Measurements from ENCODE around the gene FMO3. TPM values are rescaled to one million over a fixed set of nuclear protein-coding genes. Genes with fewer than 3 reads are reported as not detected.

FMO3 gene
- polyA plus RNA-seq, 4 donors: 0.14 to 0.31 (median 0.21) TPM

DNA sequence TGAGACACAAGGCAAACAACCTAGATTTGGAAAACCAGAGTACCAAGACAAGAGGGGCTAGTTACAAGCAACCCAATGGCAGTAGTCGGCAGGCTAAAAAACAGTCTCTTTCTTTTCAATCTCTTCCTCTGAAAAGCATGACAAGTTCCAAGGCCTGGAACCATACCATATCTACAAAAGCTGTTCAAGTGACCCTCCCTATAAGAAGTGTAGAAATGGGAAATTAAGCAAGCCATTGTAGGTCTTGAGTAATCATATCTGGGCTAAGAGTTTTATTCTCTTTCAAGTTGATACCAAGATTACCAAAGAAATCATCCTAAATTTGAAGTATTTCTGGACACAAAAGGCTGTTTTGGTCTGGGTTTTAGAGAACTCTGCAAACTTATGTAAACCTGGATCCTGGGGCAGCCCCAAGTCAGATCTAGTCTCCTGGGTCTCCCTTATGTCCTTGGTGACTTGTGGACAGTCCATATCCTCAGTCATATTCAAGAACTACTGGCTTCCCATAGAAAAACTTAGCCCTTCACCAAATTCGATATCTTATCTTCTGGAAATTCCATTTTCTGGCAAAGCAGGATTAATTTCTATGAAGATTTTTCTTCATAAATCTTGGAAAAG lies 24.7 kb downstream of the FMO3 start:
- no peak for DNase-seq (ENCODE audit: low read depth in 4 of 4, low spot score in 2 of 4)

DNA sequence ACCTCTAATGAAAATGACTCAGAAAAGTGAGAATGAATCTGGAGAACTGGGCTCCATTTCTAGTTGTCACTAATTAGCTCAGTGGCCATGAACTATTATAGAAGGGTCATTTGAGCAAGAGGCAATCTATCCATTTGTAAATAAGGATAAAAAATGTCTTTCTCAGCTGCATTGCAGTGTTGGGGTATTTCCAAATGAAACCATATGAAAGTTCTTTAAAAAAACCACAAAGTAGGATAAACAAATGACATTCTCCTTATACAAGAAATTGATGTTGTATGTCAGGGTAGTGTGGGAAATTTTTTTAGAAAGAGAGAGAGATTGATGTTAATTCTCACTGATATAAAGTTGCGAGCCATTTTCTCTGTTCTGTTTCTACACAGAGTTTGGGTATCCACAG lies 26.0 kb downstream of the FMO3 start:
- DNase-seq (ENCODE audit: low read depth in 4 of 4, low spot score in 2 of 4): no peak

DNA sequence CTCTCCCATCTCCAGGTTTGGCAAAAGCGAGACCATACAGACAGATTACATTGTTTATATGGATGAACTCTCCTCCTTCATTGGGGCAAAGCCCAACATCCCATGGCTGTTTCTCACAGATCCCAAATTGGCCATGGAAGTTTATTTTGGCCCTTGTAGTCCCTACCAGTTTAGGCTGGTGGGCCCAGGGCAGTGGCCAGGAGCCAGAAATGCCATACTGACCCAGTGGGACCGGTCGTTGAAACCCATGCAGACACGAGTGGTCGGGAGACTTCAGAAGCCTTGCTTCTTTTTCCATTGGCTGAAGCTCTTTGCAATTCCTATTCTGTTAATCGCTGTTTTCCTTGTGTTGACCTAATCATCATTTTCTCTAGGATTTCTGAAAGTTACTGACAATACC lies 26.4 kb downstream of the FMO3 start:
- no peak for DNase-seq (ENCODE audit: low read depth in 4 of 4, low spot score in 2 of 4)

DNA sequence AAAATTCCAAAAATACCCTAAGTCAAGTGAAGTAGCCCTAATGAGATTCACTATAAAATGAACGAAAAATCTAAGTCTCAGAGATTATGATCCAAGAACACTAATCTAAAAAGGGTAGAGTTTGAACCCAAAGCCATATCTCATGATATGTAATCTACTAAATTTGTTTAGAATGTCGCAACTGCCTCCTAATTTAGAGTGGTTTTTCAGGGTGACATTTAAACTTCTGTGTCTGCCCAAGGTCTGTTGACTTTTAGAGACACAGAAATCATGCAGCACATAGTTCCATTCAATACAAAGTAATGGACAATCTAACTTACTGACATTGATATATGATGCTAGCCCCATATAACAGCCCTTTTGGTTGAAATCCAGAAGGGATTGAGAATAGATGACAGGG lies 28.9 kb downstream of the FMO3 start:
- no peak for DNase-seq (ENCODE audit: low read depth in 4 of 4, low spot score in 2 of 4)

DNA sequence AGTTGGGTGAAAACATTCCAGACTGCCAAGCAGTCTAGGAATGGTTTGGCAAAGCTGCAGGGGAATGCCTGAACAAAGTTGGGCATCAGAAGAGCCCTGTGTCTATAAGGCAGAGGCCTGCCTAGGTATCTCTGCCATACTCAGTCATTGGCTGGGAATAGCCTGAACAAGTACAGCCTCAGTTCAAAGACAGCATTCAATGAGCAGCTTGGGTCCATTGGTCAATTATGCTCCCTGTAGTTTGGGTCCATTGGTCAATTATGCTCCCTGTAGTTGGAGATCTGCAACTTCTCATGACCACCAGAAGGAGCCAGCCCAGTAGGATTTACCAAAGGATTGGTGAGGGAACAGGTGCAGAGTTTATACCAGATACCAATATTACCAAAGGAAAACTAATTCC lies 31.6 kb downstream of the FMO3 start:
- DNase-seq (ENCODE audit: low read depth in 4 of 4, low spot score in 2 of 4): no peak

DNA sequence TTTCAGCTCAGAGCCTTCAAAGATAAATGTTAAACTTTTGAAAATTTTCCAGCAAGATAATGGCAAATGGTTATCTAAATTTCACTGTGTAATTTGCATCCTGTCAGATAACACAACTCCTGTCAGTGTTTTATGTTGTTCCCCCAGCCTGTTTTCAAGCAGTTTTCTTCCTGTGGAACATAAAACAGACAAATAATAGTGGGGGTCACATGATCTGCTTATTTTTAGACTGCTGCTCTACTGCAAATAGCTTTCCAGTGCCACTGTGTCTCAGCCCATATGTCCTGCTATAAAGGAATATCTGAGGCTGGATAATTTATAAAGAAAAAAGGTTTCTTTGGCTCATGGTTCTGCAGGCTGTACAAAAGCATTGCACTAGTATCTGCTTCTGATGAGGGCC lies 32.2 kb downstream of the FMO3 start:
- DNase-seq (ENCODE audit: low read depth in 4 of 4, low spot score in 2 of 4): no peak

DNA sequence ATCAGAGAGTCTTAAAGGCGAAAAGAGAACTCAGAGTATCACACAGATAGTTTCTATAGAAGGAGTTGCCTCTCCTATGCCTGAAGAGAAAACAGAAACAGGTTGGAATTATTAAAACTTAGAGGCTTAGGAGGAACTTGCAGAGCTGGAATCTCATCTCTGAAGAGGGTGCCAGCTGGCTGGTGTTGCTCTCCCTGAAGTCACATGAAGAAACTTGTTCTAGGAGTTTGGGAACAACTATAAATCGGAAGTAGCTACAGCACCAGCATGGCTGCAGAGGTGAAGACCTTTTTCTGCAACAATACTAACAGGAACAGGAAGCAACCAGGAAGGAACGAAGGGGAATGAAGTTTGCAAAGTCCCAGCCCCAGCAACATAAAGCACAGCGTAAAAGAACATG lies 35.8 kb downstream of the FMO3 start:
- no peak for DNase-seq (ENCODE audit: low read depth in 4 of 4, low spot score in 2 of 4)

DNA sequence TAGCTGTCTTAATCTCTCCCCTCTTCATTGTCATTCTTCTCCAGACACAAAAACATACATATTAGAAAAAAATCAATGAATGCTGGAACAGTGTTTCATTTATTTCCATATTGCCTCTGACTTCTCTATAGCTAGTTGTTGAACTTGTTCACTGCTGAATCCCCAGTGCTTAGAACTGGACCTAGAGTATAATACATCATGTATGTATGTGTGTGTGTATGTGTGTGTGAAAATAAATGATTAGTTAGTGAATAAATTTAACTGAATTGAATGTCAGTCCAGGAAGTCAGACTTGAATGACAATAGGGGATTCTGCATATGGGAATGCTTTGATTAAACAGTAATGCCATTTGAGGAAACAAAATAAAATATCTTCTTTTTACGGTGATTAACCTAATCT lies 36.4 kb downstream of the FMO3 start:
- no peak for DNase-seq (ENCODE audit: low read depth in 4 of 4, low spot score in 2 of 4)

DNA sequence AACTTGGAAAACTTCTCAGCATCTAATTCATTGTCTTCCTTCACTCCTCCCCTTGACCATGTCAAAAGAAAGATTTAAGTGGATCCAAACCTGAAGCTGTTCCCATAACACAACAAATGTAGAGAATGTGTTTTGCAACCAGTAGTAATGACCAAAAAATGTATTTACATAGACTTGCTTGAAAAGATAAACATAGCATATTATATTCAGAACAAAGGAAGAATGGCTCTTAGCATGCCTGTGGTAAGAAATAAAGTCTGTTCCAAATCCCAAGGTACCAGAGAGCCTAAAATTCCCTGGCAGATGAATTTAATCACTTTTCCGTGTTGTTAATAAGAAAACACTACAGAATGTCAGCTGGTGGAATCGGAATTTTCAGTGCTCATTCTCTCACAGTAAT lies 36.8 kb downstream of the FMO3 start:
- no peak for DNase-seq (ENCODE audit: low read depth in 4 of 4, low spot score in 2 of 4)

DNA sequence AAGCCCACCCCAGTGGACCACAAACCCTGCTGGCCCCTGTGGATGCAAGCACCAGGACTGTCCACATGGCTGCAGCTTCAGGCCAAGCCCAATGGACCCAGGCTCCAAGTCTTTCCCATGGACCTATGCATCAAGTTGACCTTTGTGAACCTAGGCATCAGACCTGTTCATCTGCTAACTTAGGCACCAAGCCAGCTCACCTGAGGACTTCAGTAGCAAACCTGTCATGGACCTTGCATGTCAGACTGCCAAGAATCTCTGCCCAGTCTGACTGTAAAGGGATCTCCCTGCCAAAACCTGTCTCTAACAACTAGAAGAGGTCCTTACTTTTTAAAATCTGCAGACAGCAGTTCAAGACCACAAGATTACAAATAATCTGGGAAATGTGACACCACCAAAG lies 37.8 kb downstream of the FMO3 start:
- no peak for DNase-seq (ENCODE audit: low read depth in 4 of 4, low spot score in 2 of 4)

DNA sequence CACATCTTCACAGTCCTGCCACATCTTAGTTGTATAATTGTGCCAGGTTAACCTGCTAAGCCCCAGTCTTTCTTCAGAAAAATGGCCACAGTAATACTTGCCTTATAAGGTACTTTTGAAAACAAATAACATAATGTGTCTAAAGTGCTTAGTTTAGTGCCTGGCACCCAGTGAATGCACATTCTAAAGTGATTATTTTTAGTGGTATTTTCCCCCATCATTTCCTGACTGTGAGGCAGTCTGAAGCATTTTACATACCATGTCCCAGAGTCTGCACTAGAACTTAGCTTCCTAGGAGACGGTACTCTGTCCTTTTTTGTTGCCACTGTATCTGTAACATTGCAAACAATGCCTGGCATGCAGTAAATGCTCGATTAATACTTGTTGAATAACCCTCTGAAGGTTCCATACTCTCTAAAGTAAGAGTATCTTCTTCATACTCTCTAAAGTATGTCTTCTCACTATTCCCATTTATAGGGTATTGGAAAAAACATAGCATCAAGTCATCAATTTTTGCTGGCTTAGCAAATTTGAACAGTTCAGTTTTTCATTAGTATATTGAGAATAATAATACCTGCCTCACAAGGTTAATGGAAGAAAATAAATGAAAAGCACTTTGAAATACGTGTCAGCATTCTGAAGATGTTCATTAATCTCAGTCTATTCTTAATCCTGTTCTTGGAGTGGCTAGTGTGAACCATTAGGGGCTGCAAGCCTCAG lies 43.7 kb downstream of the FMO3 start:
- no peak for DNase-seq (ENCODE audit: low read depth in 4 of 4, low spot score in 2 of 4)

DNA sequence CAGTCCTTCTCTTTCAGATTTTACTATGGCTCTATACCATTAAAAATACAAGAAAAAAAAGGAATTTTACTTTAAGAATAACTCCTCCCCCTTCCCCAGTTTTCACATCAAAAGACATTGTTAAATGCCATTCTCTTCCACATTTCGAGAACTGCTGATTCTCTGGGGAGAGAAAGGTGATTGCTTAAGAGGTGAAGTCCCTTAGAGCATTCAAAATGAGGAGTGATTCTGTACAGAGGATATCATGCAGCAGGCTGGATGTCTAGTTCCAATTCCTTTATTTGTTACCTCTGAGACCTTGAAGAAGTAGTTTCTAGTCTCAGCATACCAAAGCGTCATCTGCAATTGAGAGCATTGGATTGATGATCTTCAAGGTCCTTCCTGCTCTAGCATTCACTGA lies 46.9 kb downstream of the FMO3 start:
- no peak for DNase-seq (ENCODE audit: low read depth in 4 of 4, low spot score in 2 of 4)

DNA sequence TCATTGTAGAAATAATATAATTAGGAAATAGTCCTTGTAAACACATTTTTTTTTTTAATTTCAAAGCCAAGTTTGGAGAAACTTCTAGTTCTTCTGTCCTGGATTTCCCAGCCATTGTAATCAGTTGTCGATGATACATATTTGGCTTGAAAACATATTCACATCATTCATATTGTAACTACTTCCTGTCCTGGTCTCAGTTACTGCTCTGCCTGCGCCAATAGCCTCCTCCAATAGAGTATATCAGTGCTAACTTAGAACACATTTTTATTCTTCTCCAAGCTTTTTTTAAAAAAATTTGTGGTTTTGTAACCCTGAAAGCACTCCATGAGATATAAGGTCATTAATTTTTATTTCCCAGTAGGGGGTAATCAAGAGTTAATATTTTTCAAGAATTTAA lies 48.3 kb downstream of the FMO3 start:
- no peak for DNase-seq (ENCODE audit: low read depth in 4 of 4, low spot score in 2 of 4)

DNA sequence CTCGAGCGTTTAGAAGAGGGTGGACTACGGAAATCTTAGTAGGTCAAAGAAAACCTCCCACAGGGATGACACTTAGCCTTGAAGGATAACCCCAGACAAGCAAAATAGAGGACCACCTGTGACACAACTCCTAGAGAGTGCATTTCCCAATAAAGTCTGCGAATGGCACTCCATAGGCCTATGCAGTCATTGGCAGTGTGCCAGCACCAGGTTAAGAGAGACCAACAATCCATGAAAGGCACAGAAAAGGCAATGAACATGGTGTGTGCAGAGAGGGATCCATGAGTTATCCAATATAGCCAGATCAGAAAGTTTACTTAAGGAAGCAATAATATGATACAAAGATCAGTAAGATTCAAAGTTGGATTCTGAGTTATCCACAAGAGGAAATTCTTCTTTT lies 49.2 kb downstream of the FMO3 start:
- no peak for DNase-seq (ENCODE audit: low read depth in 4 of 4, low spot score in 2 of 4)

DNA sequence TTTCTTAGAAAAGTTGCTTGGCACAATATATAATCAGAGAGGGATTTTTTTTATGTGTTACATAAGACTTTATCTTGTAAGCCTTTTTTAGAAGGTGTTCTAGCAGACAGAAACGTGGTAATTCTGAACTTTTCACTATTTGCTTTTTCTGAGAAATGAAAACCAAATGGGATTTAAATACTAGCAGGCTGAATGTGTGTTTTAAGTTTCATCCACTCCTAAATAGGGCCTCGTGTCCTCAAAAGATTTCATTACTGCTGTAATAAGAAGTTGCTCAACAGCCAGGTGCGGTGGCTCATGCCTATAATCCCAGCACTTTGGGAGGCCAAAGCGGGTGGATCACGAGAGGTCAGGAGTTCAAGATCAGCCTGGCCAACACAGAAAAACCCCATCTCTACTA lies 49.7 kb downstream of the FMO3 start:
- no peak for DNase-seq (ENCODE audit: low read depth in 4 of 4, low spot score in 2 of 4)

DNA sequence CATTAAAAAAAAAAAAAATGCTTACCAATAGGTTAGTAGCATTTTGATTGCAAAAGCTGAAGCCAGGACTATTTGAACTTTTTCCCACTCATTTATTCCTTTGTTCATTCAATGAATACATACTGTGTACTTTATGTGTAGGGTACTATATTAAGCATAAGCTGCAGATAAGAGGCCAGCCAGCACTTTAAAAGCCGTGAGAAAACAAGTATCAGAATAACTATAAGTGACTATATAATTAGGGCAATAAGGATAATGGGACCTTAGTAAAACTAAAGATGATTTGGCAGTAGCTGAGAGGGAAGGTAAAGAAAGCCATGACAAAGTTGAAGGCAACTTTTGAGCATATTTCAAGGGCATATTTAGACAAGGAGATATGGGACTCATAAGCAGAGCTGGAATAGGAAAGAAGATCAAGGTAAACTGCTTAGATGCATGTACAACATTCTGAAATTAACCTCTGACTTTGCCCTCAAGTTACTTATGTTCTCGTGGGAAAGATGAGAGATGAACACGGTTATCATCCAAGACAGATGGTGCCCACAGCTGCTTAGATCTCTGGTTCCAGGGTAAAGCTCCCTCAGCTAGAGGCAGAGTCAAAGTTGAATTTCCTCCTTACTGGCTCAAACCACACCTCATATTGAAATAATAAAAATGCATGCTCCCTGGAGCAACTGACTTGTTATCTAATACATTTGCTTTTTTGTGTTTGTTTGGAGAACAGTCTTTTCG lies 50.4 kb downstream of the FMO3 start:
- DNase-seq (ENCODE audit: low read depth in 4 of 4, low spot score in 2 of 4): no peak

DNA sequence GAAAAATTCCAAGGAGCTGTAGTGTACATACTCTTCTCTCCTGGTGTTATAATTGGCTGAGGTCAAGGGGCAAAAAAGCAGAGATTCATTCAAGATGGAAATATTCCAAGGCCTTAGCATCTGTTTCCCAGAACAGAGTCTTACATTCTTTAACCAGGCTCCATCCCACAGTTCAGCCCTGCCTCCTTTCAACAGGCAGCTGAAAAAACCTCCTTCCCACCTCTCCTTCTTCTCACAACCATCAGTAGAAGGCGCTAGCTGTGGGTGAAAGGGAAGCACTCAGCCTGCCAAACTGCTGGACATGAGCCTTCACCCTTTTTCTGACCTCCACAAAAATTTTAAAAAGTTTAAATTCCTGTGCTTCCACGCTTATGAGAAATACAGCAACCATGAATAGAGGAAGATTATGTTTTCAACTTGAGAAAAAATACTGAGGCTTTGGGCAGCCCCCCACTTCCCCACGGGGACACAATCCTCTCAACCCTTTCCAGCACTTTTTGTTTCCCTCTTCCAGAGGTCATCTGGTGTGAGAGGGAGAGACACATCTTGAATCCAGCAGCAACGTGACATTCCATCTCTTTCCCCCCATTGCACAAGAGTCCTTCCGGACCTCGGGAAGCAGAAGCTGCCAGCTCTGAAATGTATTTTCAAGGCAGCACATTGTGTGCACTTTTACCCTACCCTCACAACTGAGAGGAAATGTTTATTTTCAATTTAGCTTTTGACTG lies 51.1 kb downstream of the FMO3 start:
- DNase-seq (ENCODE audit: low read depth in 4 of 4, low spot score in 2 of 4): no peak

DNA sequence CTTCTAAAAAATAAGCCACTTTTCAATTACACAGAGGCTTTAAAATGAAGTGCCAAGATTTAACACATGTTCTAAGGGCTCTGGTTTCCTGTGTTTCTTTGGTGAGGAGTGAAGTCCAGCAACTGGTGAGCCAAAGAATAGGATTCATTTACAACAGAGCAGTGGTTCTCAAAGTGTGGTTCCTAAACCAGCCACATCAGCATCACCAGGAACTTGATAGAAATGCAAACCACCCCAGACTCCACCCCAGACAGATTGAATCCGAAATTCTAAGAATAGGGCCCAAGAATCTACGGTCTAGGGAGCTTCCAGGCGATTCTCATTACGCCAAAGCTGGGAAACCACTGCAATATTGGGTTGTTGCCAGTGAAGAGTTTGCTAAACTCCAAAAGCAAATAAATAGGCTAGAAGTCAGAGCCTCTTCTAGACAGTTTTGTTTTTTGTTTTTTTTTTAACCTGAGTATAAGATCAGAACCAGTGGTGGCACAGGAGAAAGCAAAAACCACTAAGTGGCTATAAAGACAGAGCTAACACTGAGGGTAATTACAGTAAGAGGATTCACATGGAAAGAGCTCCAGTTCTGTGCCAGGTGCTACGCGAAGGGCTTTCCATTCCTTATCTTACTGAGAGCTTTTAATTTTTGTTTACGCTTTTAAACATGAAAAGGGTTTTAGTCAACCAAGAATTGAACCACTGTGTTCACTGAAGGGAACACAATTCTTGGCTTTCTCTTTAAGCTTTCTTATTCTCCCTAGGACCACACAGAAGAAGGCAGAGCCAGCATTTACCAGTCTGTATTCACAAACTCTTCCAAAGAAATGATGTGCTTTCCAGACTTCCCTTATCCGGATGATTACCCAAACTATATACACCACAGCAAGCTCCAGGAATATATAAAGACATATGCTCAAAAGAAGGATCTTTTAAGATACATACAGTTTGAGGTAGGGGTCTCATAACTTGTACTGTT lies 52.0 kb downstream of the FMO3 start:
- no peak for DNase-seq (ENCODE audit: low read depth in 4 of 4, low spot score in 2 of 4)

DNA sequence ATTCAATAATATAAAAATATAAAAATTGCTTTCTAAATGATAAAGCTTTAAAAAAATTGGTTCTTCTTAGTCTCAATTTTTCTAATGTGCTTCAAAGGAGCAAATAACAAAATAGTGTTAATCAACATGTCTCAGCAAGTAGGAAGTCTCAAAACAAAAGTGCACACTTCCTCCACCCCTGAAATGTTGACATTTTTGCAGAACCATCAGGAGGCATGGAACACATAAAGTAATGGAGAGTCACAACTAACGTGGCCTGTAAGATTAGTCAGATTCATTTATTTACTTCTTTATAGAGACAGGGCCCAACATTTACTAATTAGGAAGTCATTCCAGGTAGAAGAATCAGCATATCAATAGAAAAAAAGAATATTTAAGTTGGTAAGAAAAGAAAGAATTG lies 59.5 kb downstream of the FMO3 start:
- no peak for DNase-seq (ENCODE audit: low read depth in 4 of 4, low spot score in 2 of 4)

DNA sequence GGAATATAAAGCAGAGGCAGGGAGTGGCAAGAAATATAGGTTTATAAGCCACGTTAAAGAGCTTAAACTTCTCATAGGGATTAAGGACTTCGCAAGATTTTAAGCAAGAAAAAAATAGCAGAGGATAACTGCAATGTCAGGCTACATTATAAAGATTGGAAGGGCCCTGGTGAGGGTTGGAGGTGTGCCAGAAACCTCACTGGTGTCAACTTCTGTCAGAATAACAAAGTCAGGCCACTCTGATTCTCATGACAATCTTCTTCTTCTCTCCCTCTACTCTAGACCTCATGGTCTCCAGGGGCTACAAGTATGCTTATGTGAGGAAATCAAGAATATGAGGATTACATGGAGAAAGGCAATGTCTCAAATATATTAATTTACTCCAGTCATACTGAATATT lies 61.8 kb downstream of the FMO3 start:
- no peak for DNase-seq (ENCODE audit: low read depth in 4 of 4, low spot score in 2 of 4)

Measured in left renal cortex interstitium (tissue), 4 donors.